Islet of Langerhans (tissue), 1 donor: ENCODE results near the gene IL15.

Experiments used
- FAIRE-seq: peaks from one replicate; lab custom pipeline; 2011; peaks lifted over from hg19 to GRCh38; lab: Jason Lieb, UNC

Gene IL15

DNA sequence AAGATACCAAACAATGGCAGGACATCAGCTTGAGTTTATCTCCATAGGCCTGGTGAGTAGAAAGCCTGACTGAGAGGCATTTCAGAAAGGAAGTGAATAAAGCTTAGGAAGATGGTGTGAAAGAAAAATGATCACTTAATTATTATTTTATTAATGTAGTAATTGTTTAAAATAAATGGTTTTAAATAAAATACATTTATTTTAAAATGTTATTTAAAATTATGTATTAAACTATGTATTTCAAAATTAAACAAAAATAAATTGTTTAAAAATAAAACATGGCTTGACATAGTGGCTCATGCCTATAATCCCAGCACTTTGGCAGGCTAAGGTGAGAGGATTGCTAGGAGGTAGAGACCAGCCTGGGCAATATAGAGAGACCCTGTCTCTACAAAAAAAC is 145.8 kb downstream of the IL15 start:
- no peak for FAIRE-seq
